ENCODE data around the gene ARIH2.

GRCh38 chr3:49034650-49035049 lies 116.0 kb downstream of the ARIH2 start:
- no peak for TF ChIP-seq CTCF (IDR thresholded peaks at IDR 0.05; ENCODE audit: low read length)
- TF ChIP-seq EZH2 (optimal IDR thresholded peaks at IDR 0.05; ENCODE audit: low read depth, low read length): no peak
